H1 (cell line): ENCODE measurements around the gene GRM8. TPM values are rescaled to one million over a fixed set of nuclear protein-coding genes. Genes with fewer than 3 reads are reported as not detected.

Experiments
- CTCF ChIA-PET: fragments of 300-600 bp; sonication (Branson Sonifier 250); formaldehyde crosslinking; loops from one replicate; lab custom pipeline; 2021; ENCODE audit not compliant: partially characterized antibody; lab: Charles Lee
- POLR2A ChIA-PET: fragments of 300-600 bp; sonication (Branson Sonifier 250); formaldehyde crosslinking; loops from one replicate; lab custom pipeline; 2021; ENCODE audit warnings: inconsistent platforms; ENCODE audit not compliant: partially characterized antibody; lab: Charles Lee
- DNase-seq, 2 experiments: peaks; one replicate each; pipeline versions ENCODE4 v3.0.0 to v3.0.0-alpha.2; 2010 to 2022; ENCODE audit warnings: low spot score in 2 of 2, low read depth in 1 of 2, mixed read lengths in 1 of 2
- FAIRE-seq: peaks from 2 replicates; lab custom pipeline; 2011; peaks lifted over from hg19 to GRCh38; lab: Jason Lieb, UNC
- H2AFZ ChIP-seq: 2 replicates; pipeline ENCODE4 v1.8.1; 2012; ENCODE audit warnings: low read length, inconsistent platforms
- H2AK5ac ChIP-seq: 2 replicates; pipeline ENCODE4 v1.6.1; 2013; ENCODE audit warnings: low read depth, low read length
- H2BK120ac ChIP-seq: replicated peaks from 2 replicates; pipeline ENCODE3; 2013; ENCODE audit warnings: low read depth, low read length, inconsistent platforms
- H2BK12ac ChIP-seq: 2 replicates; pipeline ENCODE4 v1.6.1; 2013; ENCODE audit warnings: low read depth, low read length
- H2BK15ac ChIP-seq: 2 replicates; pipeline ENCODE4 v1.6.1; 2013; ENCODE audit warnings: low read length
- H2BK20ac ChIP-seq: 2 replicates; pipeline ENCODE4 v1.6.1; 2013; ENCODE audit warnings: low read length
- H2BK5ac ChIP-seq: 2 replicates; pipeline ENCODE4 v1.6.1; 2013; ENCODE audit warnings: low read depth, low read length
- H3K14ac ChIP-seq: 2 replicates; pipeline ENCODE4 v1.6.1; 2013; ENCODE audit warnings: inconsistent platforms; ENCODE audit not compliant: insufficient read length
- H3K18ac ChIP-seq: 2 replicates; pipeline ENCODE4 v1.6.1; 2013; ENCODE audit warnings: low read length; ENCODE audit errors: extremely low read depth
- H3K23ac ChIP-seq: 2 replicates; pipeline ENCODE4 v1.6.1; 2013; ENCODE audit warnings: inconsistent platforms; ENCODE audit not compliant: insufficient read length
- H3K23me2 ChIP-seq: 2 replicates; pipeline ENCODE4 v1.6.1; 2013; ENCODE audit warnings: low read depth, low read length
- H3K27ac ChIP-seq: 2 replicates; pipeline ENCODE4 v1.6.1; 2011; ENCODE audit warnings: low read depth, low read length, inconsistent platforms
- H3K27me3 ChIP-seq, 4 experiments: replicated peaks in 1 of 4; 1 replicate in 1 of 4; 2 replicates in 3 of 4; pipeline versions ENCODE4 v1.6.1 to v1.8.1; 2011 to 2013; ENCODE audit warnings: low read length in 3 of 4, mild to moderate bottlenecking in 3 of 4, inconsistent platforms in 2 of 4, mixed read lengths in 2 of 4, moderate library complexity in 1 of 4; ENCODE audit not compliant: control insufficient read depth in 3 of 4, insufficient read depth in 3 of 4; ENCODE audit errors: extremely low read depth in 1 of 4
- H3K36me3 ChIP-seq, 4 experiments: 2 replicates each; pipeline versions ENCODE4 v1.6.1 to v1.8.1; 2011 to 2013; ENCODE audit warnings: mild to moderate bottlenecking in 4 of 4, low read length in 3 of 4, moderate library complexity in 2 of 4, control low read depth in 1 of 4, inconsistent platforms in 1 of 4; ENCODE audit not compliant: insufficient read depth in 4 of 4, control insufficient read depth in 2 of 4
- H3K4ac ChIP-seq: replicated peaks from 2 replicates; pipeline ENCODE3; 2013; ENCODE audit warnings: low read length, low read depth, mixed read lengths, inconsistent platforms; ENCODE audit not compliant: insufficient read length
- H3K4me1 ChIP-seq, 4 experiments: replicated peaks in 1 of 4; 1 replicate in 1 of 4; 2 replicates in 3 of 4; pipeline versions ENCODE4 v1.6.1 to v1.8.1; 2011 to 2013; ENCODE audit warnings: low read length in 3 of 4, inconsistent platforms in 2 of 4, mixed read lengths in 1 of 4; ENCODE audit not compliant: insufficient read depth in 4 of 4, control insufficient read depth in 3 of 4
- H3K4me2 ChIP-seq, 2 experiments: 2 replicates each; pipeline versions ENCODE4 v1.6.1 to v1.8.1; 2011 to 2013; ENCODE audit warnings: low read depth in 2 of 2, low read length in 2 of 2, control low read depth in 1 of 2, inconsistent platforms in 1 of 2, mild to moderate bottlenecking in 1 of 2; ENCODE audit not compliant: insufficient read depth in 1 of 2
- H3K4me3 ChIP-seq, 4 experiments: fragments of 200-600, 300-600 bp in 1 of 4; sonication (generic), shearing (Covaris generic), sonication (Bioruptor Twin) in 1 of 4; 2 replicates each; pipeline versions ENCODE4 v1.5.1 to v1.8.1; 2011 to 2016; ENCODE audit warnings: low read length in 4 of 4, low read depth in 3 of 4, control low read depth in 2 of 4, inconsistent platforms in 2 of 4, mild to moderate bottlenecking in 2 of 4, mixed read lengths in 1 of 4, moderate library complexity in 1 of 4; ENCODE audit not compliant: insufficient read depth in 2 of 4; ENCODE audit errors: extremely low read depth in 1 of 4
- H3K56ac ChIP-seq: replicated peaks from 2 replicates; pipeline ENCODE3; 2013; ENCODE audit warnings: low read depth, mild to moderate bottlenecking, mixed read lengths, low read length, inconsistent platforms; ENCODE audit not compliant: insufficient read length
- H3K79me1 ChIP-seq: 2 replicates; pipeline ENCODE4 v1.6.1; 2013; ENCODE audit warnings: low read depth, low read length, control low read depth
- H3K79me2 ChIP-seq, 2 experiments: 2 replicates each; pipeline versions ENCODE4 v1.6.1 to v1.8.1; 2012 to 2013; ENCODE audit warnings: low read length in 2 of 2, mild to moderate bottlenecking in 2 of 2, inconsistent platforms in 1 of 2; ENCODE audit not compliant: insufficient read depth in 2 of 2, control insufficient read depth in 1 of 2
- H3K9ac ChIP-seq, 4 experiments: replicated peaks in 1 of 4; 1 replicate in 1 of 4; 2 replicates in 3 of 4; pipeline versions ENCODE4 v1.6.1 to v1.8.1; 2011 to 2013; ENCODE audit warnings: low read depth in 3 of 4, low read length in 3 of 4, control low read depth in 2 of 4, mild to moderate bottlenecking in 2 of 4, moderate library complexity in 2 of 4, inconsistent platforms in 1 of 4; ENCODE audit errors: extremely low read depth in 1 of 4
- H3K9me3 ChIP-seq, 2 experiments: 2 replicates each; pipeline versions ENCODE4 v1.6.1 to v1.8.1; 2012 to 2013; ENCODE audit warnings: mild to moderate bottlenecking in 2 of 2, moderate library complexity in 2 of 2, control low read depth in 1 of 2, inconsistent platforms in 1 of 2, low read depth in 1 of 2, low read length in 1 of 2, mixed read lengths in 1 of 2; ENCODE audit not compliant: insufficient read depth in 2 of 2
- H4K20me1 ChIP-seq, 2 experiments: replicated peaks in 1 of 2; 2 replicates each; pipeline versions ENCODE3 to v1.8.1; 2011 to 2013; ENCODE audit warnings: inconsistent platforms in 2 of 2, low read length in 2 of 2, mild to moderate bottlenecking in 1 of 2; ENCODE audit not compliant: insufficient read depth in 2 of 2, control insufficient read depth in 1 of 2
- H4K5ac ChIP-seq: 2 replicates; pipeline ENCODE4 v1.6.1; 2013; ENCODE audit warnings: low read length, low read depth, mixed read lengths, inconsistent platforms; ENCODE audit not compliant: insufficient read length
- H4K8ac ChIP-seq: 2 replicates; pipeline ENCODE4 v1.8.0; 2013; ENCODE audit warnings: mild to moderate bottlenecking, moderate library complexity, low read length, inconsistent platforms; ENCODE audit not compliant: insufficient read depth; ENCODE audit errors: extremely low read depth
- H4K91ac ChIP-seq: replicated peaks from 2 replicates; pipeline ENCODE3; 2013; ENCODE audit warnings: low read length, mixed read lengths, inconsistent platforms; ENCODE audit not compliant: insufficient read length
- BACH1 ChIP-seq: IDR thresholded peaks from 2 replicates; pipeline ENCODE4 v1.6.1; 2012; ENCODE audit warnings: low read length, improper control_type of control experiment
- CHD2 ChIP-seq: IDR thresholded peaks from 2 replicates; pipeline ENCODE4 v1.6.1; 2012; ENCODE audit warnings: low read length, improper control_type of control experiment
- KDM1A ChIP-seq: fragments of 200-600, 300-600 bp; sonication (generic); IDR thresholded peaks from 2 replicates; pipeline ENCODE4 v1.7.1; 2016; ENCODE audit warnings: mild to moderate bottlenecking, low read length, borderline replicate concordance
- POU5F1 ChIP-seq: IDR thresholded peaks from 2 replicates; pipeline ENCODE4 v1.6.1; 2011; ENCODE audit warnings: low read depth, mild to moderate bottlenecking, low read length, moderate library complexity
- SP1 ChIP-seq: IDR thresholded peaks from 2 replicates; pipeline ENCODE4 v1.6.1; 2011; ENCODE audit warnings: low read depth, low read length
- SP4 ChIP-seq: IDR thresholded peaks from 2 replicates; pipeline ENCODE4 v1.6.1; 2012; ENCODE audit warnings: low read length, inconsistent platforms
- WGBS, 2 experiments: shearing (Covaris generic) in 1 of 2; methylation state at CpG; one replicate each; pipeline versions ENCODE4 v1.1.6 to v1.1.7; 2013 to 2015; ENCODE audit warnings: low lambda C conversion rate in 2 of 2, mixed read lengths in 2 of 2, inconsistent platforms in 1 of 2, low coverage in 1 of 2, missing lambda C conversion rate in 1 of 2; ENCODE audit not compliant: insufficient replicate concordance in 2 of 2, insufficient coverage in 1 of 2, insufficient read length in 1 of 2; ENCODE audit errors: extremely low coverage in 1 of 2, missing lambda C conversion rate in 1 of 2; 5-methylcytosine and 5-hydroxymethylcytosine counted together
- polyA plus RNA-seq, 7 experiments: library from polyadenylated mRNA; depleted of rRNA in 3 of 7; stranded (reverse) in 5 of 7; unstranded in 2 of 7; fragments of >200 nt in 5 of 7; fragments of 200-250 nt in 2 of 7; gene quantifications; 1 replicate in 5 of 7; 2 replicates in 1 of 7; 4 replicates in 1 of 7; pipeline versions ENCODE4 v1.2.1 to v1.2.3, GENCODE V29; 2011 to 2013; ENCODE audit warnings: missing spikeins in 2 of 7, mixed read lengths in 2 of 7
- total RNA-seq: library from RNA; stranded (reverse); fragmentation: NEBNext Ultra II Directional; extraction: Animal tissue kit (Norgen Biotek cat#: 25700); gene quantifications from 2 replicates; pipeline ENCODE4 v1.2.1, GENCODE V29; 2021
- TF ChIP-seq, protein P1 (sequence below), 3 experiments: IDR thresholded peaks; 1 replicate in 2 of 3; 2 replicates in 1 of 3; pipeline versions ENCODE4 v1.5.1 to v1.6.1; 2011; ENCODE audit warnings: low read length in 3 of 3, mild to moderate bottlenecking in 3 of 3, inconsistent platforms in 2 of 3, low read depth in 1 of 3, moderate library complexity in 1 of 3; ENCODE audit not compliant: insufficient read depth in 1 of 3; ENCODE audit errors: control extremely low read depth in 1 of 3

Gene GRM8
- total and polyA plus RNA-seq, 2 of the 8 experiments (the other 6 are each of a cell fraction or from before 2014, with no cell fraction given): 2.6 to 2.8 TPM

DNA sequence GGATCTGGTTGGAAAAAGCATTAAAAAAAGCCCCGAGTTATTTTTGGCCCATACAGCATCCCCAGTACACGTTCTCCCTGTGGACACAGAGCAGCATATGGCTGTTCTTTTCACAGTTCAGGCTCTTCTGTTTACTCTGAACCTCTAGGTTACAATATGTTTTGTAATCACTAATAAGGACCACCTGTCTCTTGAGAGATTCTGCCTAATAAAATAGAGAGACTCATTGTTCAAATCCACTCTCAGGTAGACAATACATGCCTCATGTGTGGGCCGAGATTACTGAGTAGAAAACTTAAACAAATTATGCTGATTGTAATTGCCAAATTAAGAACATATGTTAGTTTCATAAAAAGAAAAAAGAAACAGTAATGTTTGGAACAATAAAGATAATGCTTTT lies 647.7 kb downstream of the GRM8 start:
- Histone ChIP-seq H2BK5ac (no peak overlapping the region), H2BK120ac (no peak overlapping the region)
- FAIRE-seq: no peak
- TF ChIP-seq SP4 (no peak), POU5F1 (no peak), KDM1A (no peak), BACH1 (no peak), SP1 (no peak), CHD2 (no peak)
- TF ChIP-seq, protein P1, sequence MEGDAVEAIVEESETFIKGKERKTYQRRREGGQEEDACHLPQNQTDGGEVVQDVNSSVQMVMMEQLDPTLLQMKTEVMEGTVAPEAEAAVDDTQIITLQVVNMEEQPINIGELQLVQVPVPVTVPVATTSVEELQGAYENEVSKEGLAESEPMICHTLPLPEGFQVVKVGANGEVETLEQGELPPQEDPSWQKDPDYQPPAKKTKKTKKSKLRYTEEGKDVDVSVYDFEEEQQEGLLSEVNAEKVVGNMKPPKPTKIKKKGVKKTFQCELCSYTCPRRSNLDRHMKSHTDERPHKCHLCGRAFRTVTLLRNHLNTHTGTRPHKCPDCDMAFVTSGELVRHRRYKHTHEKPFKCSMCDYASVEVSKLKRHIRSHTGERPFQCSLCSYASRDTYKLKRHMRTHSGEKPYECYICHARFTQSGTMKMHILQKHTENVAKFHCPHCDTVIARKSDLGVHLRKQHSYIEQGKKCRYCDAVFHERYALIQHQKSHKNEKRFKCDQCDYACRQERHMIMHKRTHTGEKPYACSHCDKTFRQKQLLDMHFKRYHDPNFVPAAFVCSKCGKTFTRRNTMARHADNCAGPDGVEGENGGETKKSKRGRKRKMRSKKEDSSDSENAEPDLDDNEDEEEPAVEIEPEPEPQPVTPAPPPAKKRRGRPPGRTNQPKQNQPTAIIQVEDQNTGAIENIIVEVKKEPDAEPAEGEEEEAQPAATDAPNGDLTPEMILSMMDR (IDR thresholded peaks at IDR 0.05; ENCODE audit: control extremely low read depth in 1 of 3, insufficient read depth in 1 of 3, low read depth in 1 of 3, low read length in 3 of 3): no peak

More for the DNA sequence above, 647.7 kb downstream of the GRM8 start:
- no peak overlapping the region for H3K4ac ChIP-seq
- WGBS, 2 experiments: 92% methylated on average over 3 of the region's 3 CpGs; no CpG with 5 or more reads in 1 of the 2 experiments
- no peak overlapping the region for H4K5ac ChIP-seq
- POLR2A ChIA-PET: no interaction called here
- CTCF ChIA-PET: no interaction called here
- no peaks in the 10 kb centered on the region for H3K23me2 ChIP-seq
- no peak overlapping the region for H2AK5ac ChIP-seq
- no peak overlapping the region for H4K8ac ChIP-seq
- no peak overlapping the region for H2BK15ac ChIP-seq
- no peak overlapping the region for H3K4me3 ChIP-seq
- H3K9me3 ChIP-seq: no peaks in the 10 kb centered on the region
- H3K27ac ChIP-seq: no peak overlapping the region
- no peaks in the 10 kb centered on the region for H3K79me1 ChIP-seq
- no peak overlapping the region for H3K14ac ChIP-seq
- H4K20me1 ChIP-seq: no peaks in the 10 kb centered on the region
- no peaks in the 10 kb centered on the region for H3K27me3 ChIP-seq
- no peak overlapping the region for H3K18ac ChIP-seq
- H3K4me2 ChIP-seq: no peak overlapping the region
- H3K36me3 ChIP-seq: no peaks in the 10 kb centered on the region
- DNase-seq: no peak
- no peaks in the 10 kb centered on the region for H3K79me2 ChIP-seq
- no peak overlapping the region for H2AFZ ChIP-seq
- no peak overlapping the region for H2BK20ac ChIP-seq
- no peak overlapping the region for H3K56ac ChIP-seq
- H3K23ac ChIP-seq: no peak overlapping the region
- H3K4me1 ChIP-seq: no peaks in the 10 kb centered on the region
- H4K91ac ChIP-seq: no peak overlapping the region
- no peak overlapping the region for H3K9ac ChIP-seq
- H2BK12ac ChIP-seq: no peak overlapping the region
